Suprapubic skin (tissue), 4 donors: Measurements from ENCODE around the gene PPP2R2B. TPM values are rescaled to one million over a fixed set of nuclear protein-coding genes. Genes with fewer than 3 reads are reported as not detected.
"Not testable (repeated sequence)": the region's sequence is repeated elsewhere in the genome, so short reads cannot be mapped to it uniquely, and the experiment has no call there.

ENCODE experiments used
- DNase-seq, 2 donors: peaks; one replicate each; pipeline ENCODE4 v3.0.0-alpha.2; 2019; ENCODE audit warnings: low spot score in 2 of 2
- H3K27ac ChIP-seq: fragments of 200-600 bp; sonication (generic); one replicate; pipeline ENCODE4 v1.5.1; 2019
- H3K27me3 ChIP-seq: fragments of 200-600 bp; sonication (generic); one replicate; pipeline ENCODE4 v1.5.1; 2019
- H3K36me3 ChIP-seq: fragments of 200-600 bp; sonication (generic); one replicate; pipeline ENCODE4 v1.5.1; 2019
- H3K4me1 ChIP-seq: fragments of 200-600 bp; sonication (generic); one replicate; pipeline ENCODE4 v1.5.1; 2019
- H3K4me3 ChIP-seq: fragments of 200-600 bp; sonication (generic); one replicate; pipeline ENCODE4 v1.5.1; 2019; ENCODE audit warnings: mild to moderate bottlenecking
- H3K9me3 ChIP-seq: fragments of 200-600 bp; sonication (generic); one replicate; pipeline ENCODE4 v1.5.1; 2019
- EP300 ChIP-seq: sonication (generic); formaldehyde crosslinking; IDR thresholded peaks from one replicate; pipeline ENCODE4 v1.6.1; 2017; ENCODE audit warnings: antibody characterized with exemption
- POLR2A ChIP-seq, 2 donors: fragments of 450-650 bp; IDR thresholded peaks; one replicate each; pipeline ENCODE4 v1.6.1; 2017; ENCODE audit warnings: antibody characterized with exemption in 2 of 2, mild to moderate bottlenecking in 2 of 2, moderate library complexity in 2 of 2
- POLR2AphosphoS5 ChIP-seq, 3 donors: sonication (generic); formaldehyde crosslinking; IDR thresholded peaks; one replicate each; pipeline ENCODE4 v1.6.1; 2017; ENCODE audit warnings: antibody characterized with exemption in 3 of 3
- WGBS: methylation state at CpG from one replicate; pipeline ENCODE4 v1.1.5; 2018; 5-methylcytosine and 5-hydroxymethylcytosine counted together
- total RNA-seq, 4 donors: library from RNA; depleted of rRNA; stranded (reverse); fragments of >200 nt; gene quantifications; one replicate each; pipeline ENCODE4 v1.1.0, GENCODE V29; 2016
- TF ChIP-seq, protein P1 (sequence below), 2 donors: fragments of 200-600 bp in 1 of 2; fragments of 450-650 bp in 1 of 2; sonication (generic) in 1 of 2; IDR thresholded peaks; one replicate each; pipeline ENCODE4 v1.5.1; 2016 to 2019; ENCODE audit warnings: antibody characterized with exemption in 2 of 2, mild to moderate bottlenecking in 1 of 2, moderate library complexity in 1 of 2

The PPP2R2B gene
- total RNA-seq, 4 donors from 2014 or later = 1.2 to 6.4 (median 3.8) TPM

GRCh38 chr5:146623009-146623408, 255.5 kb downstream of the PPP2R2B start:
- no peak for DNase-seq
- no peak for TF ChIP-seq POLR2A (IDR thresholded peaks at IDR 0.05)
- no peak for TF ChIP-seq POLR2AphosphoS5 (IDR thresholded peaks at IDR 0.05)
- no peak for TF ChIP-seq EP300
- TF ChIP-seq, protein P1, sequence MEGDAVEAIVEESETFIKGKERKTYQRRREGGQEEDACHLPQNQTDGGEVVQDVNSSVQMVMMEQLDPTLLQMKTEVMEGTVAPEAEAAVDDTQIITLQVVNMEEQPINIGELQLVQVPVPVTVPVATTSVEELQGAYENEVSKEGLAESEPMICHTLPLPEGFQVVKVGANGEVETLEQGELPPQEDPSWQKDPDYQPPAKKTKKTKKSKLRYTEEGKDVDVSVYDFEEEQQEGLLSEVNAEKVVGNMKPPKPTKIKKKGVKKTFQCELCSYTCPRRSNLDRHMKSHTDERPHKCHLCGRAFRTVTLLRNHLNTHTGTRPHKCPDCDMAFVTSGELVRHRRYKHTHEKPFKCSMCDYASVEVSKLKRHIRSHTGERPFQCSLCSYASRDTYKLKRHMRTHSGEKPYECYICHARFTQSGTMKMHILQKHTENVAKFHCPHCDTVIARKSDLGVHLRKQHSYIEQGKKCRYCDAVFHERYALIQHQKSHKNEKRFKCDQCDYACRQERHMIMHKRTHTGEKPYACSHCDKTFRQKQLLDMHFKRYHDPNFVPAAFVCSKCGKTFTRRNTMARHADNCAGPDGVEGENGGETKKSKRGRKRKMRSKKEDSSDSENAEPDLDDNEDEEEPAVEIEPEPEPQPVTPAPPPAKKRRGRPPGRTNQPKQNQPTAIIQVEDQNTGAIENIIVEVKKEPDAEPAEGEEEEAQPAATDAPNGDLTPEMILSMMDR (IDR thresholded peaks at IDR 0.05) = no peak
- Histone ChIP-seq H3K9me3 (no peaks in the 10 kb centered on the region), H3K36me3 (no peaks in the 10 kb centered on the region), H3K4me3 (no peak overlapping the region), H3K4me1 (no peaks in the 10 kb centered on the region), H3K27me3 (no peaks in the 10 kb centered on the region), H3K27ac (no peak overlapping the region)
- 82% methylated on average over 5 of the region's 5 CpGs for WGBS

GRCh38 chr5:146622391-146622790, 256.2 kb downstream of the PPP2R2B start:
- H3K9me3 ChIP-seq = no peaks in the 10 kb centered on the region
- H3K4me1 ChIP-seq = no peaks in the 10 kb centered on the region
- H3K4me3 ChIP-seq = no peak overlapping the region
- no peaks in the 10 kb centered on the region for H3K36me3 ChIP-seq
- TF ChIP-seq, protein P1 (IDR thresholded peaks at IDR 0.05) = no peak
- TF ChIP-seq POLR2AphosphoS5 (IDR thresholded peaks at IDR 0.05) (no peak), POLR2A (IDR thresholded peaks at IDR 0.05) (no peak), EP300 (no peak)
- no peak for DNase-seq
- H3K27me3 ChIP-seq = no peaks in the 10 kb centered on the region
- no peak overlapping the region for H3K27ac ChIP-seq
- 27% methylated on average over 1 of the region's 1 CpG for WGBS

- Histone ChIP-seq H3K9me3 (no peaks in the 10 kb centered on the region), H3K4me1 (no peaks in the 10 kb centered on the region), H3K27ac (no peak overlapping the region), H3K36me3 (no peaks in the 10 kb centered on the region), H3K27me3 (no peaks in the 10 kb centered on the region), H3K4me3 (no peak overlapping the region)
- 50% methylated on average over 4 of the region's 5 CpGs for WGBS
- no peak for DNase-seq
- no peak for TF ChIP-seq EP300
- TF ChIP-seq, protein P1 (IDR thresholded peaks at IDR 0.05) = no peak
- no peak for TF ChIP-seq POLR2AphosphoS5 (IDR thresholded peaks at IDR 0.05)
Observed at GRCh38 chr5:146620669-146621051, 257.9 kb downstream of the PPP2R2B start.

GRCh38 chr5:146620031-146620668, 258.4 kb downstream of the PPP2R2B start:
- TF ChIP-seq EP300 (no peak), POLR2AphosphoS5 (IDR thresholded peaks at IDR 0.05) (no peak), POLR2A (IDR thresholded peaks at IDR 0.05) (no peak)
- TF ChIP-seq, protein P1 (IDR thresholded peaks at IDR 0.05) = no peak
- WGBS = 83% methylated on average over 10 of the region's 10 CpGs
- no peaks in the 10 kb centered on the region for H3K9me3 ChIP-seq
- H3K4me3 ChIP-seq = no peak overlapping the region
- no peaks in the 10 kb centered on the region for H3K4me1 ChIP-seq
- no peaks in the 10 kb centered on the region for H3K36me3 ChIP-seq
- DNase-seq = no peak
- H3K27ac ChIP-seq = no peak overlapping the region
- H3K27me3 ChIP-seq = no peaks in the 10 kb centered on the region

DNA sequence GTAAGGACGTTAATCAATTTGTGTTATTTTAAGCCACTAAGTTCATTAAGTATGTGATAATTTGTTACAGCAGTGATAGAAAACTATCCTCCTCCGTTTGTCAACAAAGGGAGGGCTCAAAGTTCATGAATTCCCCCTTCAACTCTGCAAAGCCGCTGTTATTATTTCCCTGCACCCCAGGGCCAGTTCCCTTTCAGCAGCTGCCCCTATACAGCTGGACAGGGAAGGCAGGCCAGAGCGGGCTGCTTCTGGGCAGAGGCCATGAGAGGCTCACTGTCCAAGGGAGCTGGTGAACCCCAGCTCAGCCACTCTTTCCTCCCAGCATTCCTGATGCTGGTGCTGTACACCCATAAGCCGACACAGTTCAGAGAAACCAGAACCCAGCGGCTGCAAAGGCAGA, 260.1 kb downstream of the PPP2R2B start:
- Histone ChIP-seq H3K4me3 (no peak overlapping the region), H3K36me3 (no peaks in the 10 kb centered on the region), H3K4me1 (no peaks in the 10 kb centered on the region), H3K27ac (no peak overlapping the region), H3K27me3 (no peaks in the 10 kb centered on the region), H3K9me3 (no peaks in the 10 kb centered on the region)
- WGBS = 80% methylated on average over 6 of the region's 6 CpGs
- TF ChIP-seq POLR2AphosphoS5 (IDR thresholded peaks at IDR 0.05) (no peak), POLR2A (IDR thresholded peaks at IDR 0.05) (no peak), EP300 (no peak)
- TF ChIP-seq, protein P1 (IDR thresholded peaks at IDR 0.05) = no peak
- DNase-seq = no peak

DNA sequence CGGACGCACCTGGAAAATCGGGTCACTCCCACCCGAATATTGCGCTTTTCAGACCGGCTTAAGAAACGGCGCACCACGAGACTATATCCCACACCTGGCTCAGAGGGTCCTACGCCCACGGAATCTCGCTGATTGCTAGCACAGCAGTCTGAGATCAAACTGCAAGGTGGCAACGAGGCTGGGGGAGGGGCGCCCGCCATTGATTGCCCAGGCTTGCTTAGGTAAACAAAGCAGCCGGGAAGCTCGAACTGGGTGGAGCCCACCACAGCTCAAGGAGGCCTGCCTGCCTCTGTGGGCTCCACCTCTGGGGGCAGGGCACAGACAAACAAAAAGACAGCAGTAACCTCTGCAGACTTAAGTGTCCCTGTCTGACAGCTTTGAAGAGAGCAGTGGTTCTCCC, 268.8 kb downstream of the PPP2R2B start:
- not testable (repeated sequence) for H3K4me3 ChIP-seq, H3K27me3 ChIP-seq, H3K27ac ChIP-seq, H3K36me3 ChIP-seq, DNase-seq, H3K4me1 ChIP-seq, H3K9me3 ChIP-seq
- WGBS = no CpG with 5 or more reads among the region's 17 CpGs
